GM21529 (cell line): Measurements from ENCODE around the gene CFAP70.
"Not testable (repeated sequence)": the region's sequence is repeated elsewhere in the genome, so short reads cannot be mapped to it uniquely, and the experiment has no call there.

ENCODE experiments used
- ATAC-seq: cut with Tn5 transposase; IDR thresholded peaks from one replicate; pipeline ENCODE4 v1.9.1; 2021; ENCODE audit not compliant: unreplicated experiment

The CFAP70 gene

DNA sequence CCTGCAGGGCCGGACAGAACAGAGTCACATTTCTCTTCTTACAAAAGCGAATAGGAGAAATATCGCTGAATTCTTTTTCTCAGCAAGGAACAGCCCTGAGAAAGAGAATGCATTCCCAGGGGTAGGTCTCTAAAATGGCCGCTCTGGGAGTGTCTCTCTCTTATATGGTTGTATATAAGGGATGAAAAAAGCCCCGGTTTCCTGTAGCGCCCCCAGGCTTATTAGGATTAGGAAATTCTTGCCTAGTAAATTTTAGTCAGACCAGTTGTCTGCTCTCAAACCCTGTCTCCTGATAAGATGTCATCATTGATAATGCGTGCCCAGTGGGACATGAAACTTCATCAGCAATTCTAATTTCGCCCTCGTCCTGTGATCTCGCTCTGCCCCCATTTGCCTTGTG, 100.1 kb downstream of the CFAP70 start:
- ATAC-seq = not testable (repeated sequence)

DNA sequence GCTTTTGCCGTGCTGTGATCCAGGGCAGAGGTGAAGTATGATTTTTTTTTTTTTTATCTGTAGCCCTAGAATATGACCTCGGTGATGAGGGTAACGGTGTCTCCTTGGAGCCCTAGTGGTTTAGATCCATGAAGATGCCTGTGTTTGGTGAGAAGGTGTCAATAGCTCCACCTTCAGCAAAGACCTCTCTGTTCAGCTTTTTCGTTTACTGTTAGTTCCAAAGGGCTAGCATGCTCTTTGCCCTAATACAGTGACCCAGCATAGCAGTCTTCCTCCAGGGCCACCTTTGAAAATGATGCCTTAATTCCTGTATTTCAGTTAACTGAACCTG, 105.5 kb downstream of the CFAP70 start:
- no peak for ATAC-seq

DNA sequence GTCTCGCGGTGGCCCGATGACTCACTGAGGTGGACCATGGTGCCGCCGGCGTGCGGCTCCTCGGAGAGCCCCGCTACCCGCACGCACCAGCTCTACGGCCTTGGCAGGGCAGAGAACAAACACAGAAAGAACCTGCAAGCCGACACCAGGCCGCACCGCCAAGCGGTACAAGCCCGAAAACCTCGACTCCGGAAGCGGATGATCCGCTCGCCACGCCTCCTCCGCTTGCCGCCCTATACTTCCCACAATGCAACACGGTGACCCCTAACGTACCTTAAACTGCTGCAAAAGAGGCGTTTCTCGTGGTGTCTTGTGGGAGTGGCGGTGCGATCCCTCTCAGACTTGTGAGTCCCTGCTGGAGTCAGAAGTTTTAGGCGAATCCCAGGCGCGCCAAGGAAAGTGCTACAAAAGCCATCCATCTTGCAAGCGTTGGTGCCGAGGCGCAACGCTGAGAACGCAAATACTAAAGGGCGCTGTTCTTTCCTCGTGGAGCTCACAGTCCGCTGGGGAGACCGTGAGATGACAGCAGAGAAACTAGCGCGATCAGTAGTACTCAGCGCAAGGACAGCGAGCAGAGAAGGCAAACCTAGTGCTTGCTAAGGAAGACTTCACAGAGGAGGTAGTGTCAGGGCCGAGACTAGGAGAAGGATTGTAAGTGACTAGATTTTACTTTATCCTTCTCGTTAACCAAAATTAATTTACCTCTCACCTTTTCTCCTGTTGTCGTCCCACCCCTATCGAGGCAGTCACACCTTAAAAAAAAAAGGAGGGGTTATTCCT, 106.0 kb downstream of the CFAP70 start, which contains the start of gene MRPS16:
TSS of gene MRPS16 (minus strand) at position 200 of the 780 bp plus-strand sequence. CDS start at position 38, 162 bp downstream.
- ATAC-seq = peak; percentile 76

DNA sequence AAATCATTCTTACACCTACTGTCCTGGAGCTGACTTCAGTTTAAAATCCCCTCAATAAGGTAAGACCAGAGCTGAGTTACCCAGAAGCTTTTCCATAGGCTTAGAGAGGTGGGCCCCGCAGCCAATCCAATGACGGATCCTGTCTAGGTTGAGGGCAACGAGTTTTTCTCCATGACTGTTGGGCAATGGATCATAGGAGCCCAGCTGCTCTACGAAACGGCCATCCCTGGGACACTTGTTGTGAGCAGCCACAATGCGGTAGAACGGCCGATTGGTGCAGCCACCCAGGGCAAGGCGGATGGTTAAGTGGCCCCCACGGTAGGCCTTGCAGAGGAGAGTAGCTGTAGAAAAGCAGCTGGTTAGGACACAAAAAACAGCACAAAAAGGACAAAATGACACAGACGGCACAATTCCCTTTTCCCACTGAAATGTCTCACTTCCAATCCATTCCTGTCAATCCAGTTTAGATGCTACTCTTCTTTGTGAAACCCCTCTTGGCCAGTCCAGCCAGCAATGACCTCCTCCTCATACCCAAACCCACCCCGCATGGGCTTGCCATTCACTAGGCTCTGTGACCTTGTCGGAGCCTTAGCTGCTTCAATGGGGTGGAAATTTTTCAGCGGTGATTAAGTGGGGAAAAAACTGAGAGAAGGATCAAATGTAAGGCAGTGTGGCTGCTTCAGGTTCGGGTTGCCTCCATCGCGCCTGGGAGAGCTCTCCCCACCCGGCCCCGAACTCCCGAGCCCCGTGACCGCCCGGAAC, 106.8 kb downstream of the CFAP70 start:
- peak; percentile 33 for ATAC-seq

DNA sequence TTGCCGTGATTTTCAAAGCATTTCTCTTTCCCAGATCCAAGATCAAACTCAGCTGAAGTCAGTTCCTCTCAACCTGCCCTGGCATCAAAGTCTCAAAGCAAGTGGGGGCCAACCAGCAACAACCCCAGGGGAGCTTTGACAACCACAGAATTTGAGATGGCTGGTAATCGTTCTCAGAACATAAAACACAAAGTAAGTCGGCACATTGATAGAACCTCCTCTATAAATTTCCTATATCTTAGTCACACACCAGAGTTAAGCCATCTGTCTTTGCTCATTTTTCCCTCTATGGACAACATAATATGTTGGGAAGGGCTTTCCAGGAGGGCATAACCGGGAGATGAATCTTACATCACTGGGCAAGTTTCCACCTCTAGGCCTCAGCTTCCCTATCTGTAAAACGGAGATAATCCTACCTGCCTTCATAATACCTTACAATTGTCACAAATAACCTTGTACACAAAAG, 110.4 kb downstream of the CFAP70 start:
- no peak for ATAC-seq

DNA sequence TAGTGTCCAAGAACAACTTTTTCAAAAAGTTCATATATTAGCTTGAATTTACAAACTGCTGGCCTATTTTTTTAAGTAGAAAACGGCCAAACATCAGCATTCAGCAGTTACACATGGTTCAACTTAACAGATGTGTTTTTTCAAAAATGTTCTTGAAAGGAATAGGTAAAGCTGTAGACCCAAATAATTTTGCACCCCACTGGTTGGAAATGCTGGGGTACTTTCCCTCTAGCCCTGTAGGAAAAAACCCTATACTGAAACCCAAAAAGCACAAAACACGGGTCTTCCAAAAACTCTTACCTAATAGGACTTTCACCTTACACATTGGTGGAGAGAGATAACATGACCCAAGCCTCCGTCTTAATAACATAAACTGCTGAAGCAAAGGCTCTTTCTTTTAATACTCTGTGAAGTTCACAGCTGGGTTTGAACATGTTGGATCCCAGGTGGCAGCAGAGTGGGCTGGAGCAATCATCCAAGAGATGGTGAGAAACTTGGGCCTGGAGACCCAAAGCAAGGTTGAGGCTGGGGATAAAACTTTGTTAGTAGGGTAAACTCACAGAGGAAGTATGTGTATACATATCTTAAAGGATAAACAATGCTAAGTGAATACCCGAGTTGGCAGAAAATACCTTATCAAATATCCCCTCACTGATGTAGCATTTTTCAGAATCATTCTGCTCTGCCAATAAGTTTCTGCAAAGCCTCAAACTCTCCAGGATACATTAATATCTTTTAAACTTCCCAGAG, 111.0 kb downstream of the CFAP70 start:
- no peak for ATAC-seq

DNA sequence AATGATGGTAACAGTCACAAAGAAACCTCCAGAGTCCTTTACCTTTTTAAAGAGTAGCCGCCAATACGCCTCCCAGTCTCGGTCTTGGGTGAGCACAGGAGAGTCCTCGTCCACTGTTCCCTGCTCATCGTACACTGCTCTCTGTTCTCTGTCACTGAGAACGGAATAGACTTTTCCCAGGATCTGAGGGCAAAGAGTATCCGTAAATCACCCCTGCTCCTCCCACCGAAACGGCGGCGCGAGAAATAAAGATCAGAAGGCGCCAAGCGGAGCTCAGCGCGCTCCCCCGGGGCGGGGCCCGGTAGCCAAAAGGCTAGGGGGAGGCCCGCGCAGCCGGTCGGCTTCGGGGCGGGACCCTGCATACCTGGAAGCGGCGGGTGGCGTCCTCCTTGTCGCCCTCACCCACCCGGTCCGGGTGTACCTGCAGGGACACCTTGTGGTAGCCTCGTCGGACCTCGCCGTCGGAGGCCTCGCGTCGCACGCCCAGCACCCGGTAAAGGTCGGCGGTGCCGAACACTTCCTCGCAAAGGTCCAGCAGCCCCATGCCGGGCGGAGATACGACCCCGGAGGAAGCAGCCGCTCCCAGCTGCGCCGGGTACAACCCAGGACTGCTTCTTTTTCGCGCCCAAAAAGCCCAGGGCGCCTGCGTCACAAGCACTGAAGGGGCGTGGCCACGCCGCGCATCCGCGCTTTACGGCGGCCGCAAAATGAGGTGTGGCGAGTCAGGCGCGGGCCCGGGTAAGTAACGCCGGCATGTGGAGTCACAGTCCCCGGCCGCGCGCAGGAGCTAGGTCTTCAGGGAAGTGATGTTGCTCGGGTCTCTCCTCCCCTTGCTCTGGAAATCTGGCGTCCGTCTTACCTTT, 111.8 kb downstream of the CFAP70 start, which contains the start of gene DNAJC9:
TSS of gene DNAJC9 (minus strand) at position 610 of the 863 bp plus-strand sequence. CDS start at position 544, 66 bp downstream.
- peak; percentile 77 for ATAC-seq

DNA sequence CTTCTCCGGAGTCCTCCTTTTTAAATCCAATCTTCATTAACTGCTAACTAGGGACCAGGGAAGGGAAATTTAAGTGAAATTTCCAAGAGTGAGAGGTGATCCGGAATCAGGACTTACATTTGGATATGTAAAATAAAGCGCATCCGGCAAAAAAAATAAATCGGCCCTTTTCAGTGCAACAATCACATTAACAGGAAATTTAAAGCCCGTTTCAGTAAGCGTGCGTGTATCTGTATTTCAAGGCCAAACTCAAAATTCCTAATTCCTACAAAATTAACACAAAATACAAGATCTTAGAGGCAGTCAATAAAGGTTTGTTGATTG, 112.4 kb downstream of the CFAP70 start:
- no peak for ATAC-seq

DNA sequence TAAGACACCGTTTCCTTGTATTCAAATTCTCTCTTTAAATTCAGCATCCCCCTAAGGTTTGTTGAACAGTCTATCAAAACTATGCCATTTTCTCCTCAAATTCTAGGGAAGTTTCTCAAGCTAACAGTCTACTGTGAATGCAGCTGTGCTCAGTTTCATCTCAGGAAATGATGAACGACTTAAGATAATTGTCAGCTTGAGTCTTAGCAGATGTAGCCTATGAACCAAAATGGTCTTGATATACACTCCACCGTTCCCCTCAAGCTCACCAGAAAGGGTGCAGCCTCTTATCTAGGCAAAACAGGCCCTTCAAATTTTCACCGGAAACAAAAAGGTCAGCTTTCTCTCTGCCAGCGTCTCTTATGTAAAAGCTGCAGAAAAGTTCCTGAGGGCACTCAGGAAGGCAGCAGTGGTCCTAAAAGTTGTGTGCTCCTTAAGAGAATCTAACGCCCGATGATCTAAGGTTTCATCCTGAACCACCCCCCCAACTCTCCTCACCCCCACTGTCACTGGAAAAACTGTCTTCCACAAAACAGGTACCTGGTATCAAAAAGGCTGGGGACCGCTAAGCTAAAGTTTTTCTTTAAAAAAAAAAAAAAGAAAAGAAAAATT, 113.7 kb downstream of the CFAP70 start:
- ATAC-seq = no peak

DNA sequence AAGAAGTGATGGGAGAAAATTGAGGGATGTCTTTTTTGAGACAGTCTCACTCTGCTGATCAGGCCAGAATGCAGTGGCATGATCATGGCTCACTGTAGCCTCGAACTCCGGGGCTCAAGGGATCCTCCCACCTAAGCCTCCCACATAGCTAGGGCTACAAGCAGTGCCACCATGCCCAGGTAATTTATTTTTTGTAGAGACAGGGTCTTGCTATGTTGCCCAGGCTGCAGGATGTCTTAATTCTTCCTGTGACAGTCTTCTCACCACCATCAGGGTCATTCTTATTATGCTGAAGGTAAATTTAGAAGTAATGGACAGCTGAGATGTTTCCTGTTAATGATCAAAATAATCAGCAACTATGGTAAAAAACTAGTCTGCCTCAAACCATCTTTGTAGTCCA, 118.8 kb downstream of the CFAP70 start:
- ATAC-seq = no peak

DNA sequence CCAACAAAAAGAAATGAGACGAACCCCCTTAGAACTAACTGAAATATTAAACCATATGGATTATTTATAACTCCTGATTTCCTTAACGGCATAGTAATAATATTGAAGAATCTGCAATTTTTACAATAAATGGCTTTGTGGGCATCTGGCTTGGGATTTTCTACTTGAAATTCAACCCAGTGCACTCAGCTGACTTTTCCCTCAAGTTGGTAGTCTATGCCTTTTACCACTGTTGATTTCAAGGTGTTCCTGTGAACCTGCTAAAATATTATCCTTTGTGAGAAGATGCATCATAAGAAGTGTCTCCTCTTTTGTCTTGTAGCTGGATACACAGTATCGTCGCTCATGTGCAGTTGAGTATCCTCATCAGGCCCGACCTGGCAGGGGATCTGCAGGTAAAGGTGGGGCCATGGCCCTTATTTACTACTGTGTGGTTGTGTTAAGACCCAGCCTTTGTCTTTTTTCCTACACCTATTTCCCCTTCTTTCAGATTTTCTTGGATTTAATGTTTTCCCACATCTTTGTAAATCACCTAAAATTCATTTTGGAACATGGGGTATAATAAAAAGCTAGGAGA, 119.6 kb downstream of the CFAP70 start:
- ATAC-seq = no peak

DNA sequence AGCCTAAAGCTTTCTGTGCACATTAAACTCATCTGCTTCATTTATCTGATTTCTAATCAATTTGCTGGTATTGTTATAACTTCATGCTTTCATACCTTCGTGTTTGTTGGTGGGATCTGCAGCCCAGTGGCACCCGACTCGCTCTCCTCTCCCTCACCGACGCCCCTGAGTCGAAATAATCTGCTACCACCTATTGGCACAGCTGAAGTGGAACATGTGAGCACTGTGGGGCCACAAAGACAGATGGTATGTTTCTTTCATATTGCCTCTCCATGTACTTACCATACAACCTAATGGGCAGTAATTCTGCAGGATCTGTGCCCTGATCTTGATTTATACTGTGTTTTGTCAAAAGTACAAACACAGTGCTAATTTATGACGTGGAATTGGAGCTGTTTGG, 124.0 kb downstream of the CFAP70 start:
- ATAC-seq = no peak

DNA sequence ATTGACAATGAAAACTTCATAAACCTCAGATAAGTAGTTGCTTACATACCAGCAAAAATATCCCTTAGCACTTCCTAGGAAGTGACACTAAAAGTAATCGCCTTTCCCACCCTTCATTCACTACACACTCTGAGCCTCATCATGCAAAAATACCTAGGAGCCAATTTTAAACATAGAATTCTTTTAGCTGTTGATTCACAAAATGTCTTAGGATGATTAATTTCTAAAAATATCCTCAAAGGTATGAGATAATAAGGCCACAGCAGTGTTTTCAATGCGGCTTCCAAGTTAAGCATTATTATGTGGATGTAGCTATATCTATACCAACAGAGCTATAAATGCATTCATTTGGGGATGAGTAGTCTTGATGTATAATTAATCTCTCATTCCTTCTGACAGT, 124.8 kb downstream of the CFAP70 start:
- ATAC-seq = no peak

DNA sequence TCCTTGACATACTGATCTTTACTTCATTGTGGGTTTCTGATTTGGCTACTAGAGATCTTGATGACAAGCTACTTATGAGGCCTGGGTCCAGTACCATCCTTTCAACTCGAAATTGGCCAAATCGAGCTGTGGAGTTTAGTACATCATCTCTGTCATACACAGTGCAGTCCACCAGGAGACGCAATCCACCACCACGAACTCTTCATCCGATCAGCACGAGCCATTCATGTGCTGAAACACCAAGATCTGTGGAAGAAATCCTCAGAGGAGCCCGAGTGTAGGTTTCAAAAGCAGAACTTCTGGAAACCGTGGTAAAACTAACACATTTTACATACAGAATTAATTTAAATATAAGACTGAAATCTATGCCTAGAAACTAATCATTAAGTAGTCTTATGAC, 125.8 kb downstream of the CFAP70 start:
- no peak for ATAC-seq

DNA sequence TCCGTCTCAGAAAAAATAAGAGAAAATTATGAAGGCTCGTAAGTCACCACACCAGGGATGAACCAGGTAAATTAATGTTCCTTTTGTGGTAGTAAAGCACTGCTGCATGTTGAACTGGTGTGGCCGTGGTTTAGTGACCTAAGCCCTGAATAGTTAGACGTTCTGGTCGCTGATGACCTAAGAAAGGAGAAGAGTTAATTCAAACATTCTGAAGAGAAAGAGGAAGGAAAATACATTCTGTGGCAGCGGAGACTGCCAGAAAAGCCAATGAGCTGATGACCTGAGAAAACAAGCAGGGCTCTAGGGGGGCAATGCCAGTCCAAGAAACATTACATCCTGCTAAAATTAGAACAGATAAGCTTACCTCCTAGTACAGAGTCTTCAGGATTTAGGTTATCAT, 129.1 kb downstream of the CFAP70 start:
- no peak for ATAC-seq

DNA sequence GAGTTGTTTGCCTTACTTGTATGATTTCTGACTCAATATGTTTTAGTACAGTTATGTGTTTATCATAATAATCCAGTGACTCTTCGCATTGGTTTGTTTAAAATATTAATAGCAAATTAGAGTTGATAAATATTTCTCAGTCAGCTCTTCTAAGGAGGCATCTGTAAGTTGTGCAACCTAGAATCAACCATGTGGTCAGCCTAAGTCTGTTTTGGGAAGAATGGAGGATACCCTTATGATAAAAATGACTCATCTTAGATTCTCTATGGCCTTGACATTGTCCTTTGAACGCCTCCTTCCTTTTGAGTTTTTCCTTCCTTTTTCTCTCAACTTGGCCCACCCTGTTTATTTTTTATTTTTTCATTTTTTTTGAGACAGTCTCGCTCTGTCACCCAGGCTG, 130.4 kb downstream of the CFAP70 start:
- ATAC-seq = no peak

DNA sequence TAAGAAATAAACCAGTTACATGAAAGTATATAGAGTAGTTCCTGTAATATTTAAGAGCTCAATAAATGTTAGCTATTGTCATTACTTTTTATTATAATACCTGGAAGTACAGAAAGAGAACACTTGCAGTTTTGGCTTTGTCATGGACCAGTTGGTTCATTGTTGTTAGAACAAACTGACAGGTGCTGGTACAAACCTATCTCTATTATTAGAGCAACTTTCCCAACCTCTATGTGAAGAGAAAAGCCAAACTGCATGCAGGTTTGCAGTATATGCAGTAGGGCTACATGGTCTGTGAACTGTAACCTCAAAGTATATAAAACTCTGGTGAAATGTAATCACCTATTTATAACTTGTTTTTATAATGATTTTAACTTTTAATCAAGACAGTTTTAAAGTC, 132.0 kb downstream of the CFAP70 start:
- ATAC-seq = no peak

DNA sequence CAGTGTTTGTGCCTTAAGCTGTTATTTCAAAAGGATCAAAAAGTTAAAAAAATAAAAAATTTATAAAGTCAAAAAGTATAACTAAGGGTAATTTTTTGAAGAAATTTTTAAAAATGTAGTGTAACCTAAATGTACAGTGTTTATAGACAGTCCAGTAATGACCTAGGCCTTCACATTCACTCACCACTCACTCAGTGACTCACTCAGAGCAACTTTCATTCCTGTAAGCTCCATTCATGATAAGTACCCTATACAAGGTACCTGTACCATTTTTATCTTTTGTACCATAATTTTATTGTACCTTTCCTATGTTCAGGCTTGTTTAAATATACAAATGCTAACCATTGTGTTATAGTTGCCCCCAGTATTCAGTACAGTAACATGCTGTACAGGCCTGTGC, 133.1 kb downstream of the CFAP70 start:
- no peak for ATAC-seq

DNA sequence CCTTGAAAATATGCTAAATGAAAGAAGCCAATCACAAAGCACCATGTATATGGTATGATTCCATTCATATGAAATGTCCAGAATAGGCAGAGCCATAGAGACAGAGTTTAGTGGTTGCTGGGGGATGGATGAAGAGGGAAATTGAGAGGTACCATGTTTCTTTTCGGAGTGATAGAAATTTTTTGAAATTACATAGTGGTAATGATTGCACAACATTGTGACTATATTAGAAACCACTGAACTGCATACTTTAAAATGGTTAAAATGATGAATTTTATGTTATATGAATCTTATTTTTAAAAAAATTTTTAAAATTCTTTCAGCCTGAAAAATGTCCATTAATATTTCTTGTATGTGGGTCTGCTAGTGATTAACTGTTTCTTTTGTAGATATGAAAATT, 137.7 kb downstream of the CFAP70 start:
- no peak for ATAC-seq

DNA sequence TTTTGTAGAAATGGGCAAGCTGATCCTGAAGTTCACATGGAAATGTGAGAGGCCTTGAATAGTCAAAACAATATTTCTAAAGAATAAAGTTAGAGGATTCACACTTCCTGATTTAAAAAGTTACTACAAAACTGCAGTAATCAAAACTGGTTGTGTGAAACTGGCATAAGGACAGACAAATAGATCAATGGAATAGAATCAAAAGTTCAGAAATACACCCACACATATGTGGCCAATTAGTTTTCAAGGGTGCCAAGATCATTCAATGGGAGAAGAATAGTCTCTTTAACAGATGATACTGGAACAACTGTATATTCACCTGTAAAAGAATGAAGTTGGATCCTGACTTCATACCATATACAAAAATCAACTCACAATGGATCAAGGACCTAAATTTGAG, 139.3 kb downstream of the CFAP70 start:
- ATAC-seq = no peak
